ENCODE measurements around the gene POLR1E.

POLR1E gene

DNA sequence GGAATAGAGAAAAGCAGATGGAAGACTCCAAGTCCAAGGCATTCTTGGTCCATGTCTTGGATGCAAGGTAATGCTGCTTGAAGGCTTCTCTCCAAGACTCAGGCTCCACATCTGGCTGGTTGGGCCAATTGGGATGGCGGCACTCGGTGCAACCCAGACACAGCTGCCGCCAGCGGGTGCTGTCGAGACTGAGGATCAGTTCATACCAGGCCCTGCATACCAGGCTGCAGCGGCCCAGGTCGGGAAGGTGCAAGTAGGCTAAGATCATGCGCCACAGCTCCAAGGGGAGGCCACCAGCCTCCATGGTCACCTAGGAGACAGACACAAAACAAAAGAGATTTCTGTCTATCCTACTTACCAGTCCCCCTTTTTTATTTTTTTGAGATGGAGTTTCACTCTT, 55.7 kb downstream of the POLR1E start:
- no peak for DNase-seq

DNA sequence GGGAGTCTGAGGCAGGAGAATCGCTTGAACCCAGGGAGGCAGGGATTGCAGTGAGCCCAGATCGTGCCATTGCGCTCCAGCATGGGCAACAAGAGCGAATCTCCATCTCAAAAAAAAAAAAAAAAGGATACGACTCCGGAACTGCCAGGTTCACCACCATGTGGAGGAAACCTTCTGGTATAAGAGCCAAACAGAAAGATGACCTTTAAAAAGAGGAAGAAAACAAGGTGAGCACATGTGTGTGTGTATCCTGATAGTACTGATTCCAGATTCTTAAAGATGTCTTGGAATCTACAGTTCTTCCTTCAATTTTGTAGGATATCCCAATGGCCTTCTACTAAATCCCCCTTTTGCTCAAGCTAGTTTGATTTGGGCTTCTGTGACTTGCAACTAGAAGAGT, 56.7 kb downstream of the POLR1E start:
- no peak for DNase-seq

DNA sequence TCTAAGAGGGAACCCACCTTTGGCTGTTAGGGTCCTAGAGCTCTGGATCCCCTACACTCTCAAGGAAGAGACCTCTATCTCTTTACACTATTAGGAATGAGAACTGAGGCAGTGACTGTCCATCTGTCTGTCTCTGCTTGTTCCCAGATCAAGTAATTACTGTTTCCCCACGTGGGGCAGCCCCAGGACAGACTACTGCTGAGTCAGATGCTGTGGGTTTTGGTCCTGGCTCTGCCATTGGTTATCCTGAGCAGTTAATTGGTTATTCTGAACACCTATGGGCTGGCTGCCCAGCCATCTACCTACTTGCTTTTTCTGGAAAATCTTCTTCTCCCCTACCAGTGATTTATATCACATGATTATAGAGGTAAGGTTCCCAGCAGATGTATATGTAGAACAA, 57.1 kb downstream of the POLR1E start:
- DNase-seq = no peak

DNA sequence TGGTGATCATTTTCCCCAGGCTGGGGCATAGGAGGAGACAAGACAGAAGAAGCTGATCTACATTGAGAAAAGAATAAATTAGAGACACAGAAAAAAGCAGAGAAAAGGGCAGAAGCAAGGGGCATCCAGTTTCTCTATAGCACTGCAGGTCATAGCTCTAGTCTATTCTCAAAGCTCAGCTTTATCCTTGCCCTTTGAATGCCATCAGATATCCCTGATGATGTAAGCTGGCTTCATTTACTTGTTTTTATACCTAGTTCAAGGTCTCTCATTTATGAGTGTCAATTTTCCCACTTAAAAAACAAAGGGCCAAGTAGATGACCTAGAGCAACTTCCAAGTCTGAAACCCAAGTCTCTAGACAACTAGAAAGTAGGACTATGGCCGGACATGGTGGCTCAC, 57.7 kb downstream of the POLR1E start:
- no peak for DNase-seq

DNA sequence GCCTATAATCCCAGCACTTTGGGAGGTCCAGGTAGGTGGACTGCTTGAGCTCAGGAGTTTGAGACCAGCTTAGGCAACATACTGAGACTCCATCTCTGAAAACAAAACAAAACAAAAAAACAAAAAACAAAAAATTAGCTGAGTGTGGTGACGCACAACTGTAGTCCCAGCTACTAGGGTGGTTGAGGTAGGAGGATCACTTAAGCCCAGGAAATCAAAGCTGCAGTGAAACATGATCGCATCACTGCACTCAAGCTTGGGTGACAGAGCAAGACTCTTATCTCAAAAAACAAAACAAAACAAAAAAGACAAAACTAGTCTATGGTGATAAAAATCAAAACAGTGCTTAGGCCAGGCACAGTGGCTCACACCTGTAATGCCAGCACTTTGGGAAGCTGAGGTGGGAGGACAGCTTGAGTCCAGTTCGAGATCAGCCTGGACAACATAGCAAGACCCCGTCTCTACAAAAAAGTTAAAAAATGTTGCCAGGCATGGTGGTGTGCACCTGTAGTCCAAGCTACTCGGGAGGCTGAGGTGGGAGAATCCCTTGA, 61.7 kb downstream of the POLR1E start:
- DNase-seq = no peak

DNA sequence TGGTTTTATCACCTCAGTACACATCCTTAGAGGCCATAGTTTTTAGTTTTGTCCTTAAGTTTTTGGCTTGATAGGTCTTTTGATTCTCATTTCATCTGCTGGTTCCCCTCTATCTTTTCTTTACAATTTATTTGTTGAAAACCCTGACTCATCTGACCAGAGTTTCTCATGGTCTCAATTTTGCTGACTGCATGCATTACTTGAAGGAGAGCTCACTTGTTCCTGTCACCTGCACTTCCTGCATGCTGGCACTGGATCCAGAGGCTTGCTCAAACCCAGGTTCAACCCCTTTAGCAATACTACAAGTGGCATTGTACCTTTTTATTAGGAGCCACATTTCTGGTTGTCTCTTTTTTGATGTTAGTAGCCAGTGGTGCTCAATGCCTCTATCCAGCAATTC, 63.8 kb downstream of the POLR1E start:
- no peak for DNase-seq

DNA sequence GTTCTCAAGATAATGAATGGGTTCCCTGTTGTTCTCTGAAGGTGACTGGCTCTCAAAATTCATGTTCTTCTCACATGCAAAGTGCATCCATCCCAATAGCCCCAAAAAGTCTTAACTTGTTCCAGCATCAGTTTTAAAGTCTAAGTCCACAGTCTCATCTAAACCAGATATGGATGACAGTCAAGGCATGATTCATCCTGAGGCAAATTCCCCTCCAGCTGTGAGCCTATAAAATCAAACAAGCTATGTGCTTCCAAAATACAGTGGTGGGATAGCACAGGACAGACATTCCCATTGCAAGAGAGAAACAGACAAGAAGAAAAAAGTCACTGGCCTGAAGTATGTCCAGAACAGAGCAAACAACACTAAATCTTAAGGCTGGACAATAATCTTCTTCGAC, 65.0 kb downstream of the POLR1E start:
- DNase-seq = no peak

DNA sequence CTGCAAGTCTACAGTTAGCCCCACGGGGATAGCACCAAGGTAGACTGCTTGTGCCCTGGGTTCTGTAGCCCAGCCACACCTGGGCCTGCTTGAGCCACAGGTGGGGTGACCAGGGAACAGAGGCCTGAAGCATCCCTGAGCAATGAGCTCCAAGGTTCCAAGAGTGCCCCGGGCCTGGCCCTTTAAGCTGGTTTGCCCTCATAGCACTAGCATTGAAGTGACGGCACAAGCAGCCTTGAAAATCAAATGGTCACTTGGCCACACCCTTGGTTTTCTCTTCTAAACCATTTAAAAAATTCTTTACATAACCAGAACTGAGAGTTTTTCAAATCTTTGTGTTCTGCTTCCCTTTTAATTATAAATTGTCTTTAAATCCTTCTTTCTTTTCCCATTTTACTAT, 65.7 kb downstream of the POLR1E start:
- no peak for DNase-seq

DNA sequence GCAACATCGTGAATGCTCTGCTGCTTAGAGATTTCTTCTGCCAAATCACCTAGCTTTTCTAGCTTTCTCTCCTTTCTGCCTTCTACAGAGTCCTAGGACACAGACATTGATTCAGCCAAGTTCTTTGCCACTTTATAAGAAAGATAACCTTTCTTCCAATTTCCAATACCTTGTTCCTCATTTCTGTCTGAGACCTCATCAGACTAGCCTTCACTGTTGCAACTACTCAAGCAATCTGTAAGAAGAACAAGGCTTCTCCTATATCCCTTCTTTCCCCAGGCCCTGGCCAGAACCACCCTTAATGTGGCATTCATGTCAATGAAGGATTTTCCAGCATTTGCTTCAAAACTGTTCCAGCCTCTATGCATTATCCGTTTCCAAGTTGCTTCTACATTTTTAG, 66.1 kb downstream of the POLR1E start:
- DNase-seq = no peak

Measured in NCI-H446 treated with DMSO at 0.1 percent for 48 hours (cell line).